CD14-positive monocyte (primary cell): ENCODE data around the gene KDM6B. TPM values are rescaled to one million over a fixed set of nuclear protein-coding genes. Genes with fewer than 3 reads are reported as not detected.

Experiments used
- DNase-seq, 3 donors: peaks; one replicate each; pipeline ENCODE4 v3.0.0-alpha.2; 2011 to 2022
- H2AFZ ChIP-seq: 2 replicates; pipeline ENCODE4 v1.6.0; 2012; ENCODE audit warnings: mild to moderate bottlenecking, low read depth, low read length, inconsistent platforms; ENCODE audit not compliant: insufficient read depth, poor library complexity, severe bottlenecking
- H3K27ac ChIP-seq, 2 donors: 1 replicate in 1 of 2; 2 replicates in 1 of 2; pipeline ENCODE4 v1.5.1; 2012 to 2013; ENCODE audit warnings: low read length in 2 of 2, control low read depth in 1 of 2, inconsistent platforms in 1 of 2, low read depth in 1 of 2, mild to moderate bottlenecking in 1 of 2
- H3K27me3 ChIP-seq, 2 donors: one replicate each; pipeline versions ENCODE4 v1.6.0 to v1.6.1; 2011 to 2013; ENCODE audit warnings: low read length in 2 of 2; ENCODE audit not compliant: control insufficient read depth in 2 of 2, insufficient read depth in 2 of 2
- H3K36me3 ChIP-seq, 2 donors: replicated peaks in 1 of 2; 1 replicate in 1 of 2; 2 replicates in 1 of 2; pipeline versions ENCODE4 v1.5.1 to v1.6.1; 2012 to 2013; ENCODE audit warnings: low read length in 2 of 2, control low read depth in 1 of 2, inconsistent platforms in 1 of 2, mild to moderate bottlenecking in 1 of 2; ENCODE audit not compliant: insufficient read depth in 2 of 2, control insufficient read depth in 1 of 2
- H3K4me1 ChIP-seq, 2 donors: 1 replicate in 1 of 2; 2 replicates in 1 of 2; pipeline versions ENCODE4 v1.5.1 to v1.6.1; 2012 to 2013; ENCODE audit warnings: low read length in 2 of 2, control low read depth in 1 of 2, inconsistent platforms in 1 of 2, mild to moderate bottlenecking in 1 of 2, moderate library complexity in 1 of 2; ENCODE audit not compliant: insufficient read depth in 2 of 2, control insufficient read depth in 1 of 2
- H3K4me2 ChIP-seq: replicated peaks from 2 replicates; pipeline ENCODE3; 2012; ENCODE audit warnings: low read length, moderate library complexity, mild to moderate bottlenecking; ENCODE audit not compliant: poor library complexity, severe bottlenecking; ENCODE audit errors: extremely low read depth
- H3K4me3 ChIP-seq, 3 experiments: fragments of 200-600 bp in 1 of 3; sonication (generic) in 1 of 3; replicated peaks in 1 of 3; 1 replicate in 2 of 3; 2 replicates in 1 of 3; pipeline ENCODE4 v1.5.1; 2011 to 2013; ENCODE audit warnings: low read length in 3 of 3, mild to moderate bottlenecking in 3 of 3, control low read depth in 2 of 3, low read depth in 2 of 3, inconsistent platforms in 1 of 3, moderate library complexity in 1 of 3
- H3K79me2 ChIP-seq: 2 replicates; pipeline ENCODE4 v1.6.0; 2012; ENCODE audit warnings: mild to moderate bottlenecking, control low read depth, inconsistent platforms, low read length, moderate library complexity; ENCODE audit not compliant: insufficient read depth
- H3K9ac ChIP-seq: 2 replicates; pipeline ENCODE4 v1.6.0; 2017; ENCODE audit warnings: low read length, mild to moderate bottlenecking; ENCODE audit not compliant: insufficient read depth, poor library complexity, severe bottlenecking
- H3K9me3 ChIP-seq, 2 donors: replicated peaks in 1 of 2; 1 replicate in 1 of 2; 2 replicates in 1 of 2; pipeline versions ENCODE4 v1.5.1 to v1.6.1; 2012 to 2013; ENCODE audit warnings: low read length in 2 of 2, control low read depth in 1 of 2; ENCODE audit not compliant: control insufficient read depth in 1 of 2, insufficient read depth in 1 of 2
- H4K20me1 ChIP-seq: 2 replicates; pipeline ENCODE4 v1.6.0; 2012; ENCODE audit warnings: mild to moderate bottlenecking, low read length, control low read depth, moderate library complexity; ENCODE audit not compliant: insufficient read depth
- H3K27ac Mint-ChIP-seq, 7 donors: one replicate each; pipeline ENCODE4 v1.8.0; 2020; ENCODE audit warnings: mild to moderate bottlenecking in 7 of 7, mixed read lengths in 7 of 7, moderate library complexity in 6 of 7, inconsistent platforms in 2 of 7
- H3K27me3 Mint-ChIP-seq, 3 donors: one replicate each; pipeline ENCODE4 v1.8.0; 2021 to 2022; ENCODE audit warnings: low read depth in 3 of 3, mild to moderate bottlenecking in 3 of 3, mixed read lengths in 3 of 3, moderate library complexity in 3 of 3, inconsistent platforms in 1 of 3
- H3K36me3 Mint-ChIP-seq, 2 donors: one replicate each; pipeline ENCODE4 v1.8.0; 2020; ENCODE audit warnings: mixed read lengths in 2 of 2, inconsistent platforms in 1 of 2, mild to moderate bottlenecking in 1 of 2
- H3K4me1 Mint-ChIP-seq: one replicate; pipeline ENCODE4 v1.8.0; 2020; ENCODE audit warnings: mild to moderate bottlenecking, mixed read lengths
- H3K4me3 Mint-ChIP-seq, 2 donors: one replicate each; pipeline ENCODE4 v1.8.0; 2020; ENCODE audit warnings: mild to moderate bottlenecking in 2 of 2, mixed read lengths in 2 of 2, moderate library complexity in 1 of 2
- H3K9me3 Mint-ChIP-seq, 7 donors: one replicate each; pipeline ENCODE4 v1.8.0; 2020 to 2022; ENCODE audit warnings: mixed read lengths in 7 of 7, mild to moderate bottlenecking in 6 of 7, moderate library complexity in 6 of 7, inconsistent platforms in 2 of 7
- CTCF ChIP-seq: fragments of 200-600 bp; IDR thresholded peaks from one replicate; pipeline ENCODE4 v1.8.0; 2022; ENCODE audit warnings: antibody characterized with exemption, mild to moderate bottlenecking
- WGBS: methylation state at CpG from one replicate; pipeline ENCODE4 v1.1.5; 2013; ENCODE audit warnings: missing lambda C conversion rate; ENCODE audit not compliant: insufficient coverage; 5-methylcytosine and 5-hydroxymethylcytosine counted together
- intact Hi-C, 2 donors: fragments of 100-400 bp; cut with micrococcal nuclease; formaldehyde crosslinking; loops; one replicate each; pipeline versions ENCODE4 v1.15.0 to v1.15.1; 2023
- polyA plus RNA-seq, 3 donors: library from polyadenylated mRNA; depleted of rRNA in 1 of 3; unstranded in 2 of 3; stranded (reverse) in 1 of 3; fragments of 300-500 nt in 2 of 3; fragments of >200 nt in 1 of 3; fragmentation: Illumina TruSeq in 2 of 3; gene quantifications; 1 replicate in 2 of 3; 2 replicates in 1 of 3; pipeline ENCODE4 v1.2.3, GENCODE V29; 2012 to 2021

Gene KDM6B
- polyA plus RNA-seq, 3 donors: 0.37 to 25.5 (median 0.44) TPM

- H4K20me1 ChIP-seq: no peaks in the 10 kb centered on the region
- no peaks in the 10 kb centered on the region for H3K9me3 ChIP-seq
- Mint-ChIP-seq H3K4me3 (no peak overlapping the region), H3K27ac (no peak overlapping the region), H3K36me3 (no peaks in the 10 kb centered on the region), H3K4me1 (peaks cover 3% of the 10 kb centered on the region), H3K9me3 (no peaks in the 10 kb centered on the region), H3K27me3 (peaks cover 0 to 7% (median 4%) of the 10 kb centered on the region in 3 donors)
- H3K9ac ChIP-seq: no peak overlapping the region
- WGBS: 74% methylated on average over 12 of the region's 19 CpGs
- no peak overlapping the region for H3K4me2 ChIP-seq
- H3K4me1 ChIP-seq: no peaks in the 10 kb centered on the region
- H2AFZ ChIP-seq: no peak overlapping the region
- H3K27me3 ChIP-seq: no peaks in the 10 kb centered on the region
- no peak for DNase-seq
- no peaks in the 10 kb centered on the region for H3K79me2 ChIP-seq
- intact Hi-C loops: no loop called here
- H3K4me3 ChIP-seq: no peak overlapping the region
- no peaks in the 10 kb centered on the region for H3K36me3 ChIP-seq
- no peak for TF ChIP-seq CTCF
- no peak overlapping the region for H3K27ac ChIP-seq
These were observed 39.8 kb upstream of the KDM6B start for GRCh38 chr17:7794075-7794663.

GRCh38 chr17:7797976-7798375, 36.0 kb upstream of the KDM6B start:
- DNase-seq: no peak
- H3K27me3 ChIP-seq: no peaks in the 10 kb centered on the region
- Mint-ChIP-seq H3K4me1 (peaks cover 3% of the 10 kb centered on the region), H3K27me3 (peaks cover 1 to 9% (median 7%) of the 10 kb centered on the region in 3 donors), H3K4me3 (no peak overlapping the region), H3K9me3 (peaks cover 0 to 3% (median 0%) of the 10 kb centered on the region in 7 donors), H3K27ac (no peak overlapping the region), H3K36me3 (no peaks in the 10 kb centered on the region)
- no peaks in the 10 kb centered on the region for H4K20me1 ChIP-seq
- no peak overlapping the region for H3K4me3 ChIP-seq
- H3K9ac ChIP-seq: no peak overlapping the region
- intact Hi-C loops: no loop called here
- no peak overlapping the region for H3K4me2 ChIP-seq
- no peaks in the 10 kb centered on the region for H3K36me3 ChIP-seq
- H2AFZ ChIP-seq: no peak overlapping the region
- no peak overlapping the region for H3K27ac ChIP-seq
- WGBS: 97% methylated on average over 11 of the region's 13 CpGs
- no peaks in the 10 kb centered on the region for H3K9me3 ChIP-seq
- TF ChIP-seq CTCF: no peak
- H3K4me1 ChIP-seq: no peaks in the 10 kb centered on the region
- no peaks in the 10 kb centered on the region for H3K79me2 ChIP-seq
